Hepatocyte (in vitro differentiated cells): ENCODE data around the gene STXBP1. TPM values are rescaled to one million over a fixed set of nuclear protein-coding genes. Genes with fewer than 3 reads are reported as not detected.

Source experiments
- DNase-seq: peaks from one replicate; pipeline ENCODE4 v3.0.0-alpha.2; 2016; ENCODE audit warnings: low spot score
- H2AFZ ChIP-seq: fragments of 200-600 bp; sonication (generic); 2 replicates; pipeline ENCODE4 v1.6.0; 2016; ENCODE audit warnings: antibody characterized with exemption, mild to moderate bottlenecking
- H3K27ac ChIP-seq: fragments of 200-600 bp; sonication (generic); 2 replicates; pipeline ENCODE4 v1.5.1; 2016; ENCODE audit warnings: mild to moderate bottlenecking
- H3K27me3 ChIP-seq: fragments of 200-600 bp; sonication (generic); 2 replicates; pipeline ENCODE4 v1.6.1; 2016
- H3K36me3 ChIP-seq: fragments of 200-600 bp; sonication (generic); replicated peaks from 2 replicates; pipeline ENCODE4 v1.5.1; 2016; ENCODE audit warnings: low read depth; ENCODE audit not compliant: insufficient read depth
- H3K4me1 ChIP-seq: fragments of 200-600 bp; sonication (generic); 2 replicates; pipeline ENCODE4 v1.5.1; 2016; ENCODE audit warnings: mild to moderate bottlenecking, moderate library complexity; ENCODE audit not compliant: insufficient read depth
- H3K4me2 ChIP-seq: fragments of 200-600 bp; sonication (generic); 2 replicates; pipeline ENCODE4 v1.6.0; 2016
- H3K4me3 ChIP-seq: fragments of 200-600 bp; sonication (generic); 2 replicates; pipeline ENCODE4 v1.5.1; 2016; ENCODE audit warnings: mild to moderate bottlenecking
- H3K79me2 ChIP-seq: fragments of 200-600 bp; sonication (generic); 2 replicates; pipeline ENCODE4 v1.6.0; 2017; ENCODE audit warnings: mild to moderate bottlenecking
- H3K9me2 ChIP-seq: fragments of 200-600 bp; sonication (generic); replicated peaks from 2 replicates; pipeline ENCODE4 v1.6.0; 2017; ENCODE audit warnings: mild to moderate bottlenecking; ENCODE audit not compliant: insufficient read depth
- H3K9me3 ChIP-seq: fragments of 200-600 bp; sonication (generic); 2 replicates; pipeline ENCODE4 v1.5.1; 2016; ENCODE audit warnings: low read depth, mild to moderate bottlenecking
- H4K20me1 ChIP-seq: fragments of 200-600 bp; sonication (generic); 2 replicates; pipeline ENCODE4 v1.6.0; 2016; ENCODE audit warnings: mild to moderate bottlenecking; ENCODE audit not compliant: insufficient read depth, poor library complexity, severe bottlenecking
- EZH2 ChIP-seq: fragments of 200-600 bp; sonication (generic); IDR thresholded peaks from 2 replicates; pipeline ENCODE4 v1.6.1; 2016; ENCODE audit warnings: antibody characterized with exemption, mild to moderate bottlenecking, borderline replicate concordance
- EZH2phosphoT487 ChIP-seq: fragments of 200-600 bp; sonication (generic); IDR thresholded peaks from one replicate; pipeline ENCODE4 v1.6.1; 2018; ENCODE audit warnings: antibody characterized with exemption, mild to moderate bottlenecking, low read depth, moderate library complexity; ENCODE audit not compliant: unreplicated experiment, severe bottlenecking
- WGBS: methylation state at CpG from one replicate; pipeline ENCODE4 v1.1.6; 2016; ENCODE audit warnings: low lambda C conversion rate; ENCODE audit errors: missing lambda C conversion rate; 5-methylcytosine and 5-hydroxymethylcytosine counted together
- polyA plus RNA-seq: library from polyadenylated mRNA; unstranded; fragments of >200 nt; fragmentation: Nextera tagmentation; extraction: Ambion mirVana; gene quantifications from 2 replicates; pipeline ENCODE4 v1.2.1, GENCODE V29; 2016
- total RNA-seq: library from RNA; depleted of rRNA; stranded (reverse); fragments of >200 nt; gene quantifications from 2 replicates; pipeline ENCODE4 v1.2.3, GENCODE V29; 2014
- TF ChIP-seq, protein P1 (sequence below): fragments of 200-600 bp; sonication (generic); IDR thresholded peaks from 2 replicates; pipeline ENCODE4 v1.5.1; 2016; ENCODE audit warnings: antibody characterized with exemption, mild to moderate bottlenecking; ENCODE audit not compliant: poor library complexity

STXBP1 gene
- total and polyA plus RNA-seq, 2 experiments from 2014 or later, result 22.6 to 27.6 TPM

DNA sequence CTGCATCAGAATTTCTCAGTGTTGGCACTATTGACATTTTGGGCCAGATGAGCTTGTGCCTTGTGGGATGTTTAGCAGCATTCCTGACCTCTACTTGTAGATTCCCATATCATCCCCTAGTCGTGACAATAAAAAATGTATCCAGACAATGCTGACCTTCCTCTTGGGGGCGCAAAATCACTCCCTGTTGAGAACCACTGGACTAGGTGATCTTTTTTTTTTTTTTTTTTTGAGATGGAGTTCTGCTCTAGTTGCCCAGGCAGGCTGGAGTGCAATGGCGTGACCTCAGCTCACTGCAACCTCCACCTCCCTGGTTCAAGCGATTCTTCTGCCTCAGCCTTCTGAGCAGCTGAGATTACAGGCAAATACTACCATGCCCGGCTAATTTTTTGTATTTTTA, 22.6 kb downstream of the STXBP1 start:
- 80% methylated on average over 5 of the region's 5 CpGs for WGBS
- Histone ChIP-seq H3K4me2 (no peak overlapping the region), H3K36me3 (no peaks in the 10 kb centered on the region), H3K79me2 (peaks cover 2% of the 10 kb centered on the region), H3K27ac (no peak overlapping the region), H4K20me1 (no peaks in the 10 kb centered on the region), H3K9me3 (no peaks in the 10 kb centered on the region), H2AFZ (no peak overlapping the region), H3K4me3 (no peak overlapping the region), H3K4me1 (no peaks in the 10 kb centered on the region), H3K9me2 (no peaks in the 10 kb centered on the region), H3K27me3 (no peaks in the 10 kb centered on the region)
- no peak for DNase-seq
- no peak for TF ChIP-seq EZH2
- TF ChIP-seq, protein P1, sequence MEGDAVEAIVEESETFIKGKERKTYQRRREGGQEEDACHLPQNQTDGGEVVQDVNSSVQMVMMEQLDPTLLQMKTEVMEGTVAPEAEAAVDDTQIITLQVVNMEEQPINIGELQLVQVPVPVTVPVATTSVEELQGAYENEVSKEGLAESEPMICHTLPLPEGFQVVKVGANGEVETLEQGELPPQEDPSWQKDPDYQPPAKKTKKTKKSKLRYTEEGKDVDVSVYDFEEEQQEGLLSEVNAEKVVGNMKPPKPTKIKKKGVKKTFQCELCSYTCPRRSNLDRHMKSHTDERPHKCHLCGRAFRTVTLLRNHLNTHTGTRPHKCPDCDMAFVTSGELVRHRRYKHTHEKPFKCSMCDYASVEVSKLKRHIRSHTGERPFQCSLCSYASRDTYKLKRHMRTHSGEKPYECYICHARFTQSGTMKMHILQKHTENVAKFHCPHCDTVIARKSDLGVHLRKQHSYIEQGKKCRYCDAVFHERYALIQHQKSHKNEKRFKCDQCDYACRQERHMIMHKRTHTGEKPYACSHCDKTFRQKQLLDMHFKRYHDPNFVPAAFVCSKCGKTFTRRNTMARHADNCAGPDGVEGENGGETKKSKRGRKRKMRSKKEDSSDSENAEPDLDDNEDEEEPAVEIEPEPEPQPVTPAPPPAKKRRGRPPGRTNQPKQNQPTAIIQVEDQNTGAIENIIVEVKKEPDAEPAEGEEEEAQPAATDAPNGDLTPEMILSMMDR, result no peak

DNA sequence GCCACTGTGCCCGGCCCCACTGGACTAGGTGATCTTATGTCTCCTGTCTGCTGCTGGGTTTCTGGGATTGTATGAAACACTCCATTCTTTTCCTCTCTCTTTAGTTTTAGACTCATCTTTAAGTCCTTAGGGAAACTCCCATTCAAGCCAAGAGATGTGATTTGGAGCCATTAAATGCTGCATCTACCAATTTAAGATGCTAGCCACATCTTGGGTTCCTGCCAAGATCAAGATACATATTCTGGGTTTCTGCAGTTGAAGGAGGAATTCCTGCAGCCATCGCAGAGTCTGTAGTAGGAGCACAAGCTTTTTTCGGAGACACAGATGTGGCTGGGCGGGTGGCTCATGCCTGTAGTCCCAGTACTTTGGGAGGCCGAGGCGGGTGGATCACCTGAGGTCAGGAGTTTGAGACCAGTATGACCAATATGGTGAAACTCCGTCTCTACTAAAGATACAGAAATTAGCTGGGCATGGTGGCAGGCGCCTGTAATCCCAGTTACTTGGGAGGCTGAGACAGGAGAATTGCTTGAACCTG, 23.2 kb downstream of the STXBP1 start:
- H2AFZ ChIP-seq, result no peak overlapping the region
- no peaks in the 10 kb centered on the region for H3K4me1 ChIP-seq
- H4K20me1 ChIP-seq, result no peaks in the 10 kb centered on the region
- TF ChIP-seq, protein P1, result no peak
- no peak for TF ChIP-seq EZH2phosphoT487
- no peak for TF ChIP-seq EZH2
- H3K27ac ChIP-seq, result no peak overlapping the region
- H3K27me3 ChIP-seq, result no peaks in the 10 kb centered on the region
- no peak overlapping the region for H3K4me2 ChIP-seq
- no peak for DNase-seq
- WGBS, result 97% methylated on average over 8 of the region's 8 CpGs
- H3K36me3 ChIP-seq, result no peaks in the 10 kb centered on the region
- no peak overlapping the region for H3K4me3 ChIP-seq
- no peaks in the 10 kb centered on the region for H3K9me2 ChIP-seq
- H3K9me3 ChIP-seq, result no peaks in the 10 kb centered on the region
- H3K79me2 ChIP-seq, result peaks cover 2% of the 10 kb centered on the region

DNA sequence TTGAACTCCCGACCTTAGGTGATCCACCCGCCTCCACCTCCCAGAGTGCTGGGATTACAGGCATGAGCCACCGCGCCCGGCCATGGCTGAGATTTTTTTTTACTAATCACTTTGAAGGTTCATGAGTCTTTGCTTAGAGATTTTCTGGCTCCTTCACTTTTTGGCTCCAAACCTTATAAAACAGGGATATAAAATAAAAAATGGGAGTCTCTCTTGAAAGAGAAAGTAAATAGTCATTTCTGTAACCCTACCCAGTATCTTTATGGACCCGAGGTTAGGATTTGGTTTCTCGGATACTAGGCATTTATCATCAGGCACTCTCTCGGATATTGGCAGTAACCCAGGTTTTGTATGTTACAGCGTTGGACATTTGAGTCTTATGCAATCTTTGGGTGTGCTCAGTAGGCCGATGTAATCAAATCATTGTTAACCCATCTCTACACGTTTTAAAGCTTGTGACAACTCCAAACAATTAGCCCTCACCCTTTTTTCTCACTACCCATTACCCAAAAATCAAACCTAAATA, 25.3 kb downstream of the STXBP1 start:
- Histone ChIP-seq H3K4me1 (peaks cover 7% of the 10 kb centered on the region), H3K9me3 (no peaks in the 10 kb centered on the region), H3K27ac (peak overlapping the region; percentile 15), H3K79me2 (peaks cover 2% of the 10 kb centered on the region), H3K4me3 (no peak overlapping the region), H2AFZ (no peak overlapping the region), H3K4me2 (peak overlapping the region; percentile 28), H3K9me2 (no peaks in the 10 kb centered on the region), H4K20me1 (peaks cover 4% of the 10 kb centered on the region), H3K36me3 (no peaks in the 10 kb centered on the region), H3K27me3 (no peaks in the 10 kb centered on the region)
- peak; percentile 54 for DNase-seq
- TF ChIP-seq, protein P1, result no peak
- TF ChIP-seq EZH2phosphoT487 (no peak), EZH2 (no peak)
- WGBS, result 53% methylated on average over 11 of the region's 11 CpGs
